Cortex of kidney (tissue), 1 donor: Measurements from ENCODE around the gene CPLANE1.
"Not testable (repeated sequence)": the region's sequence is repeated elsewhere in the genome, so short reads cannot be mapped to it uniquely, and the experiment has no call there.

Experiments used
- DNase-seq: peaks from one replicate; lab custom pipeline; 2025; lab: John Stamatoyannopoulos, UW

The CPLANE1 gene

DNA sequence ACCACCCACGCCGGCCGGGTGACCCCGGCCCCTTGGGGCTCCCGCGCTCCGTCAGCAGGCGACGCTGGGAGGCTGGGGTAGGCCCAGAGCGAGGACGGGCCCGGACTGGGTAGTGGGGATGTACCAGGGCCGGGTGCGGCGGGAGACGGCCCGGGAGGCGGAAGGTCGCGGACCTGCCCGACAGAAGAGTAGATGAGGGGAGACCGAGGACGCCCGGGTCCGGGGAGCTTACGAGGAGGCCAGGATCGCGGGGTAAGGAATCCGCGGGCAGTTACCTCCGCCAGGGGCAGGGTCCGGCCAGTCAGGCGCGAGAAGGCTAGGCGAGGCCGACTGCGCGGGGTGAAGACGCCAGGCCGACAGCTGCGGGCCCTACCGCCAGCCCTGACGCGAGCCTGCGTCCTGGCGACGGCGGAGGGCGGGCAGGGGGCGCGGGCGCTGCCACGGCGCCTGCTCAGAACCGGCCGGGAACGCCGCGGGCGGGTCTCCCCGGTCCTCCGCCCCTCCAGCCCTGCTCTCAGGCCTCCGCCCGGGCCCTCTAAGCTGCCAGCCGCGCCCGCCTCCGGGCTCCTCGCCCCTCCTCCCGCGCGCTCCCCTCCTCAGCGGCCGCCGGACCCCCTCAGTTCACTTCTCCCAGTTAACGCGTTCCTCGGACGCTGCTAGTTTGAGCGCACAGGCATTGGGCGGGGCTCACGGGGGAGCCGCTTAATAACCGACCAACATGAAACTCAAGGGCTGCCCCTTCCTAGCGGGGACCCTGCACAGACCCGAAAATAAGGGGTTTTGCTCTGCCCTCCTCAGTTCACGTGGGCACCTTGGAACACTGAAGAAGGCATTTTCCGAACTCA is at the start of gene CPLANE1:
TSS of gene CPLANE1 (minus strand) at position 407 of the 845 bp plus-strand sequence. CDS start 1,678 bp downstream, outside the sequence.
- peak; percentile 14 for DNase-seq

DNA sequence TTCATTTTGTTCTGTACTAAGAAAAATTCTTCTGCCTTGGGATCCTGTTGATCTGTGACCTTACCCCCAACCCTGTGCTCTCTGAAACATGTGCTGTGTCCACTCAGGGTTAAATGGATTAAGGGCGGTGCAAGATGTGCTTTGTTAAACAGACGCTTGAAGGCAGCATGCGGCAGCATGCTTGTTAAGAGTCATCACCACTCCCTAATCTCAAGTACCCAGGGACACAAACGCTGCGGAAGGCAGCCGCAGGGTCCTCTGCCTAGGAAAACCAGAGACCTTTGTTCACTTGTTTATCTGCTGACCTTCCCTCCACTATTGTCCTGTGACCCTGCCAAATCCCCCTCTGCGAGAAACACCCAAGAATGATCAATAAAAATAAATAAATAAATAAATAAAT is 47.1 kb upstream of the CPLANE1 start:
- not testable (repeated sequence) for DNase-seq

DNA sequence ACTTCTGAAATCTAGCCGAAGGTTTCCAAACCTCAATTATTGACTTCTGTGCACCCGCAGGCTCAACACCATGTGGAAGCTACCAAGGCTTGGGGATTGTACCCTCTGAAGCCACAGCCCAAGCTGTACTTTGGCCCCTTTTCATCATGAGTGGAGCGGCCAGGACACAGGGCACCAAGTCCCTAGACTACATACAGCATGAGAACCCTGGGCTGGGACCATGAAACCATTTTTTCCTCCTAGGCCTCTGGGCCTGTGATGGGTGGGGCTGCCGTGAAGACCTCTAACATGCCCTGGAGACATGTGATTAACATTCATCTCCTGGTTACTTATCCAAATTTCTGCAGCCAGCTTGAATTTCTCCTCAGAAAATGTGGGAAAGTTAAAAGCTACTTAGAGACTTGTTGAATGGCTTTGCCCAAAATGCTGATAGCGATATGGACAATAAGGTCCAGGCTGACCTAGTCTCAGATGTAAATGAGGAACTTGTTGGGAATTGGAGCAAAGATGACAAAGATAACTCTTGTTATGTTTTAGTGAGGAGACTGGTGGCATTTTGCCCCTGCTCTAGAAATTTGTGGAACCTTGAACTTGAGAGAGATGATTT is 34.1 kb upstream of the CPLANE1 start:
- DNase-seq = no peak

DNA sequence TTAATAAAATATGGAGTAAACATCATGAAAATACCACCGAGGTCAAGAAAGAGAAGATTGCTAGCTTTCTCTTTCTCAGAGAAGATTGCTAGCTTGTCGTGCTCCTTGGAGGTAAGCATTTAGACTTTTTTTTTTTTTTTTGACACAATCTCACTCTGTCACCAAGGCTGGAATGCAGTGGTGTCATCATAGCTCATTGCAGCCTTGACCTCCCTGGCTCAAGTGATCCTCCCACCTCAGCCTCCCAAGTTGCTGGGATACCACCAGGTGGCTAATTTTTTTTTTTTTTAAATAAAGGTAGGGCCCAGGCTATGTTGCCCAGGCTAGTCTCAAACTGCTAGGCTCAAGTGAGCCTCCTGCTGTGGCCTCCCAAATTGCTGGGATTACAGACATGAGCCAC is 26.3 kb upstream of the CPLANE1 start:
- DNase-seq = no peak

DNA sequence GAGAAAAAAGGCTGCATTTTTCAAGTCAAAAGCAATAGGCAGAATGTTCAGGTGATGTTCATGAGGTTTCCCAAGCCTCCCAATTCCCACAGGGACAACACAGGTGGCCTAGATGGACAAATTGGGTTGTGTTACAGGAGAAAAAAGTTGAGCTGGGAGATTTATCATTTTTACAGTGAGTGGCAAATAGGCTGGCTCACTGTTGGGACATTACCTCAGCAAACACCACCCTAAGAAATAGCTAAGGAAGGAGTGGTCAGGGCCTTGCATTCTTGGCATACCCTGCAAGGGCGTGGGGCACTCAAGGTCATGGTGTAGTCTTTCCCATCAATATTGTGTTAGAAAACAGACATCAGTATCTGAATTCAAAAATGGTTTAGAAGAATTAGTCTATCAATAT is 23.3 kb upstream of the CPLANE1 start:
- no peak for DNase-seq

DNA sequence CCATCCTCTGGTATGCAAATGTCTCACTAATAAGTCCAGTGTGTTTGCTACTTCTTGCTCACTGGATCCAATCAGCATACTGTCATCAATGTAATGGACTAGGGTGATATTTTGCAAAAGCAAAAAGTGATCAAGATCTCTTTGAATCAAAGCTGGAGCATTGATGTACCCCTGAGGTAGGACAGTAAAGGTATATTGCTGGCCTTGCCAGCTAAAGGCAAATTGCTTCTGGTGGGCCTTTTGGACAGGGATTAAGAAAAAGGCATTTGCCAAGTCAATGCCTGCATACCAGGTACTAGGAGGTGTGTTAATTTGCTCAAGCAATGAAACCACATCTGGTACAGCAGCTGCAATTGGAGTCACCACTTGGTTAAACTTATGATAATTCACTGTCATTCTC is 18.9 kb upstream of the CPLANE1 start:
- not testable (repeated sequence) for DNase-seq

DNA sequence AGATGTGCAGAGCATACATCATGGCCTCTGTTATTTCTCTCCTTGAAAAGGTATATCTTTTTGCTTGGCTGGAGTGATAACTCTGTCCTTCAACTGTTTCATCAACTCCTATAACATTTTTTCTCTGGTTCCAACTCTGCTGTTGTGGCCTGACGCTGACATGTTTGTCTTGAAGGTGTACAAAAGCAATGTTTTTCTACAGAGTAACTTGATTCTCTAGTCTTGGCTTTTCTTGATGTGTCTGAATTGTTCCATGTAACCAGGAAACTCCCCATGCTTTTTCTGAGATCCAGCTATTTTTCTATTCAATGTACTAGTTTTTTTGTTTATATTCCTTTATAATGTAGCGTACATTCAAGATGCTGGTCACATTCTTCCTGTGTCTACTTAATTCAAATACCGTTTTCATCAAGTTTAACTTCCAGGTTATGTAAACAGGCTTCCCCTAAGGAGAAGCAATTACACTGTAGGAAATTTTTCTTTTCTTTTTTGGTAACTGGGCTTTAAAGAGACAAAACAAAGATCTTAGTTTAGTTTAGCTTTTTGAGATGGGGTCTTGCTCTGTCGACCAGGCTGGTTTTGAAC is 6.7 kb upstream of the CPLANE1 start:
- DNase-seq = no peak

DNA sequence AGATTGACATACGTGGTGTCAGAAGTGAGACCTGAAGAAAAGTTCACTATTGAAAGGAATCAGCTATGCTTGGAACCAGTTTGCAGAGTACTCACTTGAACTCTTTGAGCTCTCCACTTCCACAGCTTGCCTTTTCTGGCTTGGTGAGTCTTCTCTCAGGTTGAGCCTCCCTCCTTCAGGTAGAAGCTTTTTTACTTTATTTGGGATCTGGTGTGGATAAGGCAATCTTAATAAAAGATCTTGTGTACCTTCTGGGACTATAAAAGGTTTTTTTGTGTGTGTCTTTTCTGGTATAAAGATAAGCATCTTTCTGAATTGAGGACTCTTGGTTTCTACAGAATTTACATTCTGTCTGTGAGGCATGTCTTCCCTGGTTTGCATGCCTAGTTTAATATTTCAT is 5.4 kb upstream of the CPLANE1 start:
- DNase-seq = no peak

DNA sequence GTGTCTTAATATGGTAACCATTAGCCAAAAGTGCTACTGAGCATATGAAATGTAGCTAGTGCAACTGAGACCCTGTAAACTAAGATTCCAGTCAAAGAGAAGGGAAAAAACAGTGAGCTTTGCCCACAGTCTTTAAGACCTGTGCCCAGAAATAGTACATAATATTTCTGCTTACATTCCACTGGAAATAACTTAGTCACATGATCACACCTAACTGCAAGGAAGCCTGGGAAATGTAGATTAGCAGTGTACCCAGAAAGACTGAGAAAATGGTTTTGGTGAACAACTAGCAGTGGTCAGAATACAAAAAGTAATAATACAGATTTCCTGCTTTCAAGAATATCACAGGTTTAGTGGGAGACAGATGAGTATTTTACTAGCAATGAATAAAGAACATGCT is 2.5 kb upstream of the CPLANE1 start:
- no peak for DNase-seq

DNA sequence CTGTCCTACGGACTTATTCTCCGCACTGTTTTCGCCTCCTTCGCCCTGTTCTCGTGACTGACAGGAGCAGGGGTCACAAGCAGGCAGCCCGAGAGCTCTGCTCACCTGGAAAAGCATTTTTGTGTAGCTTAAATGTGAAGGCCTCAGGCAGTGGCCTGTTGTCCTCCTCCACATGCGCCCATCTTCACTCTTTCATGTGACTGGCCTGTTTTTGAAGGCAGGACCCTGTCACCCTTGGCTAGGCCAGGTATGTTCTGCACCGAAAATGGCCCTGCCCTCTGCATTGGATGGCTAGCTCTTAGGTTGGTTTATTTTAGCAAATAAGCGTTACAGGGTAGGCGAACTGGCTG is 614 bp upstream of the CPLANE1 start:
- no peak for DNase-seq

DNA sequence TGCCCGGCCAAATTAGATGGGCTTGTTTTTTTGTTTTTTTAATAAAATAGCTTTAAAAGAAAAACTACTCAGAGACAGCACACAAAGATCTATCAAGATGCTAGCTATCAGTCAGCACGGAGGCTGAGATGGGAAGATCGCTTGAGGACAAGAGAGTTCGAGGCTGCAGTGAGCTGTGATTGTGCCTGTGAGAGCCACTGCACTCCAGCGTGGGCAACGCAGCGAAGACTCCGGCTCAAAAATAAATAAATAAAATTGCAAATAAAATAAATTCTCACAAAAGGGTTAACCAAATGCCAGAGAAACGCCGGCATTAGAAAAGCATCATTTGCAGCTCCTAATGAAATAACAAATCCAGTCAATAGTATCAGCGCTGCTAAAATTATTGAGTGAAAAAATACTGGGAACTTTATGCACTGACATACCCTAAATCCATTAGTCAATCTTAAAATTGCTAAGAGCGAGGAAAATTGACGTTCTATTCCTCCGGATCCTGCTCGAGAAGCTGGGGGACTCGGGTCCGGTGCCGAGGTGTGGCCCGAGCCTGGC is 681 bp downstream of the CPLANE1 start:
- DNase-seq = no peak

DNA sequence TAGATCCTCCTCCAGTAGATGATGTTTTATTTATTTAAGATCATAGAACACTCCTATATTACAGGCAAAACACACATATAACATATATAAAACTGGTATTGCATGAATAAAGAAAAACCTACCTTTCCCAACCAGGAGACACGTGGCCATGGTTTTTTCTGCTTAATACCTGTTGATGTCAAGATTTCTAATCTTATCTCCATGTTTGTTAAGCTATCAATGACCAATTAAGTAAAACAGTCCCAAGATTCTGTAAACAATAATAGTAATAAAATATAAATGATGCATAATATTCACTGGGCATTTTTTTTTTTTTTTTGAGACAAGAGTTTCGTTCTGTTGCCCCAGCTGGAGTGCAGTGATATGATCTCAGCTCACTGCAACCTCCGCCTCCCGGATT is 1.7 kb downstream of the CPLANE1 start:
- DNase-seq = no peak

DNA sequence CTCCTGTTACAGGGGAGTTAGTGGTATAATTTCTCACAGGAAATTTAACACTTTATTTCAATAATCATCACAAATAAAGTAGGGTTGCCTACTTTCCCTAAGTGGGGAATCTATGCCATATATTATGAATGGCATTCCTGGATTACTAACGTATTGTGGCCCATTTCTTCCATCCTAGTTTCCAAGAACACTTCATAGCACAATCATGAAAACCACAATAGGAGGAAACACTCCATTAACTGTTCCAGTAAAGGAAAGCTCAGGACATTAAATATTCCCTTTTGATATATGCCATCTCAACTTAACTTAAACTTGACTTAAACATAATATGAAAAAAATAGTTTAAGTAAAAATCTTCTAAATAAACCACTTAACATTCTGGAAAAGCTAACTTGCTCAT is 2.1 kb downstream of the CPLANE1 start:
- DNase-seq = no peak

DNA sequence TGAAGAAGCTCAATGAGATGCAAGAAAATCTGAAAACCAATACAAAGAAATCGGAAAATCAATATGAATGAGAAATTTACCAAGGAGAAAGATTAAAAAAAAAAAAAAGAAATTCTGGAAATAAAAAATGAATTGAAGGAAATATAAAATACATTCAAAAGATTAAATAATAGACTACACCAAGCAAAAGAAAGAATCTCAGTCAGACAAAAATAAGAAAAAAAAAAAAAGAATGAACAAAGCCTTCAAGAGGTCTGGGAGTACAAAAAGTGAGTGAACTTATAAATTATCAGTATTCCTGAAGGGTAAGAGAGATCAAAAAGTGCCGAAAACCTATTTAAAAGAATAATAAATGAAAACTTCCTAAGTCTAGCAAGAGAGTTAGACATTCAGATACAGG is 14.9 kb downstream of the CPLANE1 start:
- no peak for DNase-seq

DNA sequence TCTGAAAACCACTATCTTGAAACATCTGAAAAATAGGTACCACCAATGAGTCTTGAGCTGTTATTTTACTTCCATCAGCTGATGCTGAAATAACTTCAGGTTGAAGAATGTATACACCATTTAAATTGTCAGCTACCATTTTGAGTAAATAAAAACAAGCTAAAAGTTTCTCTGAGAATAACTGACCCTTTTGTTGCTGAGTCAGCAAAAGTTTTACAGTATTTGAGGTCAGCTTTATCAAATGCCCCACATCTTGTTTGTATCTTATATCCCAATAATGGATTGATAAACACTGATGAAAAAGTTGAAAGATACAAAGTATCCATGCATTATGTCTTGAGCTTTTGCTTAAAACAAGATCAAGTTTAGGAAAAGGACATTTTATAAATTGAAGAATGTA is 22.8 kb downstream of the CPLANE1 start:
- no peak for DNase-seq

DNA sequence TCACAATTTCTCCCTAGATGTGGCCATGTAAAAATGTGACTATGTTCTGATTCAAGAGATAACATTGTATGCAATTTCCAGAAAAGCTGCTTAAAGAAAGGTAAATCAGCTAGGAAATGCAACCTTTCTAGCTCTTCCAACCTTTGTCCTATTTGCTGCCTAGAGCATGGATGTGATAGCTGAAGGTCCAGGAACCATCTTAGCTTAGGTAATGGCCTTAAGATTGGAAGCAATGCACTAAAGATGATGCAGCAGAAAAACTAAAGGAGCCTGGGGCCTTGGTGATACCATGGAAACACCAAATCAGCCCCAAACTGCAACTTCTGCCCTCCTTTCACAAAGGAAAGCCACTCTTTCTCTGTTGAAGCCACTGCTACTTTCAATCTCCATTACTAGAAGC is 27.0 kb downstream of the CPLANE1 start:
- DNase-seq = no peak

DNA sequence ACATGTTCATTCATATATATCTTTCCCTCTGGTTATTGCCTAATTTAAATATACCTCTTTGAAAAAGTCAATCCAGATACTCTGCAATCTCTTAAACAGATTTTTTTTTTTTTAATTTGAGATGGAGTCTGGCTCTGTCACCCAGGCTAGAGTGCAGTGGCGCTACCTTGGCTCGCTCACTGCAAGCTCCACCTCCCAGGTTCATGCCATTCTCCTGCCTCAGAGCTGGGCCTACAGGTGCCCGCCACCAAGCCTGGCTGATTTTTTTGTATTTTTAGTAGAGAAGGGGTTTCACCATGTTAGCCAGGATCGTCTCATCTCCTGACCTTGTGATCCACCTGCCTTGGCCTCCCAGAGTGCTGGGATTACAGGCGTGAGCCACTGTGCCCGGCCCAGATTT is 28.8 kb downstream of the CPLANE1 start:
- not testable (repeated sequence) for DNase-seq

DNA sequence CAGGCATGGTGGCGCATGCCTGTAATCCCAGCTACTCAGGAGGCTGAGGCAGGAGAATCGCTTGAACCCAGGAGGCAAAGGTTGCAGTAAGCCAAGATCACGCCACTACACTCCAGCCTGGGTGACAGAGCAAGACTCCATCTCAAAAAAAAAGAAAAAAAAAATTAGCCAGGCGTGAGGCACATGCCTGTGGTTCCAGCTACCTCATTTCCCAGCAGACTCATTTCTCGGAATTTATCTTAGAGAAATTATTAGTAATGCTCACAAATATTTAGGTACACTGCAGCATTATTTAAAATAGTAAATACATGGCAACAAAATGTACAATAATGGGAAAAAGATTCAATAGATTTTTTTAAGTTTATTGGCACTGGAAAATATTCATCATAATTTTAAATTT is 29.8 kb downstream of the CPLANE1 start:
- not testable (repeated sequence) for DNase-seq

DNA sequence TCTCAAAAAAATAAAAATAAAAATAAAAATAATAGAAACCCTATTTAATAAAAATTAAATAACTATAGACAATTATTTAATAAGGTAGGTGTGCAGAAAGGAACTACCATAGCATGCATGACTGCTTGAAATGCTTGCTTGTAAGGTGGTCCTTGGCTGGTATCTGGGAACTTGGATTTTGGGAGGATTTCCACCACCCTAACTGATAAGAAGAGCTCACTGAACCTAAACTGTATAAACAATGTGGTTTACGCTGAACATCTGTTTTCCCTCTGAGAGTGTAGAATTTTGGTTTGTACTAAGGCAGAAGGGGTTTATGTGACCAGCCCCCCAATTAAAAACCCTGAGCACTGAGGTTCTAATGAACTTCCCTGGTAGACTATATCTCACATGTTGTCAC is 31.2 kb downstream of the CPLANE1 start:
- no peak for DNase-seq

DNA sequence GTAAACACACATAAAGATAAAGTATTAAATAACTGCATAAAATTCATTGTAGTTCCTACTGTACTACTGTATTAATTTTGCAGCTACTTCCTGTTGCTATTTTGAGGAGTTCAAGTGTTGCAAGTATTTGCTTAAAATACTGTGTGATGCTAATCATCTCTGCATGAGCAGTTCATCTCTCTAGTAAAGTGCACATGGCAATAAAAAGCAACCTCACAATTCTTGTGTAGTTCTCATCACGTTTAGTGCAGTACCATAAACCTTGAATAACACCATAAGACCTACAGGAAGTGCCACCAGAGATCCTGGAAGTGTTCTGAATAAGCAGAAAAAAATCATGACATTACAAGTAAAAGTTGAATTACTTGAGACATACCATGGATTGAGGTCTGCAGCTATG is 34.6 kb downstream of the CPLANE1 start:
- no peak for DNase-seq

DNA sequence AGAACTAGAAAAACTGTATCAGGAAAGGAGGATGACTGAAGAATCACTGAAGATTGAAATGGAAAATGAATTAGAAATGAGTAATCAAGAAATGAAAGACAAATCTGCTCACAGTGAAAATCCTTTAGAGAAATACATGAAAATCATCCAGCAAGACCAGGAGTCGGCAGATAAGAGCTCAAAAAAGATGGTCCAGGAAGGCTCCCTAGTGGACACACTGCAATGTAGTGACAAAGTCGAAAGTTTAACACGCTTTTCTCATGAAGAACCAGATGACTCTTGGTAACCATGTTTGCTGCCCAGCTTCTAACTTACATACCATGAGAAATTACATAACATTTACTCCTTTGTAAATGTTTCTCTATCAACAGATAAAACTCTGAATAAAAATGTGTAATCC is 37.1 kb downstream of the CPLANE1 start:
- DNase-seq = no peak

DNA sequence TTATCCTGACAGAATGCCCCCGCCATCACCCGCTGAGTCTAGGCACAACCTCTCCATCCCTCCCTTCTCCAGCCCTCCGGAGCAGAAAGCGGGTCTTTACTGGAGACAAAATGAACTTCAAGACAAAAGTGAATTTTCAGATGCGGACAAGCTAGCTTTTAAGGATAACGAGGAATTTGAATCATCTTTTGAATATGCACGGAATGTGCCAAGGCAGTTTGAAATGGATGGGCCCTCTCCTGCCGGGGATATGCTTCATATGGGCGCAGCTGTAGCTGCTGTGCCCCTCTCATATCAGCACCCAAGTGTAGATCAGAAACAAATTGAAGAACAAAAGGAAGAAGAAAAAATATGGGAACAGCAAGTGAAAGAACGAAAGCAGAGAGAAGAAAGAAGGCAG is 37.5 kb downstream of the CPLANE1 start:
- DNase-seq = no peak
